CD8-positive, alpha-beta memory T cell (primary cell): ENCODE results near the gene NPIPA8. TPM values are rescaled to one million over a fixed set of nuclear protein-coding genes. Genes with fewer than 3 reads are reported as not detected.

ENCODE experiments used
- polyA plus RNA-seq: library from polyadenylated mRNA; unstranded; fragments of 300-500 nt; fragmentation: Illumina TruSeq; gene quantifications from one replicate; pipeline ENCODE4 v1.2.3, GENCODE V29; 2021
- total RNA-seq, 2 experiments: library from RNA; stranded (reverse); gene quantifications; one replicate each; pipeline ENCODE4 v1.2.3, GENCODE V29; 2021

The NPIPA8 gene
- total and polyA plus RNA-seq, 3 experiments from 2014 or later = 1.8 to 18.7 (median 12.5) TPM

Other genes with a start within 250 kb of the NPIPA8 start
- gene NOMO2, start 225.4 kb upstream of the NPIPA8 start, total RNA-seq = 10 to 100 TPM; 85.8 to 90.1 TPM
- gene NOMO2, start 225.4 kb upstream of the NPIPA8 start, polyA plus RNA-seq = 67.5 TPM